H9 (cell line): ENCODE results near the gene CHD6. TPM values are rescaled to one million over a fixed set of nuclear protein-coding genes. Genes with fewer than 3 reads are reported as not detected.

Experiments
- DNase-seq: peaks from one replicate; pipeline ENCODE4 v3.0.0-alpha.2; 2017
- H2AFZ ChIP-seq: one replicate; pipeline ENCODE4 v1.6.1; 2013; ENCODE audit warnings: mild to moderate bottlenecking, low read length, control low read depth, moderate library complexity
- H2AK5ac ChIP-seq: 2 replicates; pipeline ENCODE4 v1.6.1; 2013; ENCODE audit warnings: low read length, control low read depth, mixed read lengths; ENCODE audit not compliant: insufficient read length
- H2BK120ac ChIP-seq: one replicate; pipeline ENCODE4 v1.6.1; 2013; ENCODE audit warnings: low read depth, mild to moderate bottlenecking, low read length, control low read depth, inconsistent platforms; ENCODE audit not compliant: poor library complexity, severe bottlenecking
- H2BK12ac ChIP-seq: 2 replicates; pipeline ENCODE4 v1.6.1; 2013; ENCODE audit warnings: low read length, control low read depth, mixed read lengths, low read depth; ENCODE audit not compliant: insufficient read length
- H2BK15ac ChIP-seq: 2 replicates; pipeline ENCODE4 v1.6.1; 2013; ENCODE audit warnings: low read depth, low read length, control low read depth
- H2BK20ac ChIP-seq: one replicate; pipeline ENCODE4 v1.6.1; 2013; ENCODE audit warnings: low read depth, mild to moderate bottlenecking, low read length, control low read depth, inconsistent platforms; ENCODE audit not compliant: poor library complexity, severe bottlenecking
- H2BK5ac ChIP-seq: 2 replicates; pipeline ENCODE4 v1.6.1; 2013; ENCODE audit warnings: low read length, control low read depth, mixed read lengths; ENCODE audit not compliant: insufficient read length
- H3K14ac ChIP-seq: 2 replicates; pipeline ENCODE4 v1.6.1; 2013; ENCODE audit warnings: low read length, control low read depth; ENCODE audit not compliant: insufficient read depth
- H3K18ac ChIP-seq: 2 replicates; pipeline ENCODE4 v1.6.1; 2013; ENCODE audit warnings: low read depth, mild to moderate bottlenecking, mixed read lengths, low read length, control low read depth; ENCODE audit not compliant: insufficient read length
- H3K23ac ChIP-seq: 2 replicates; pipeline ENCODE4 v1.6.1; 2013; ENCODE audit warnings: low read length, control low read depth, mixed read lengths, low read depth; ENCODE audit not compliant: insufficient read length
- H3K23me2 ChIP-seq: 2 replicates; pipeline ENCODE4 v1.6.1; 2013; ENCODE audit warnings: low read depth, mild to moderate bottlenecking, mixed read lengths, low read length, control low read depth; ENCODE audit not compliant: insufficient read length, poor library complexity, severe bottlenecking
- H3K27ac ChIP-seq: 2 replicates; pipeline ENCODE4 v1.5.1; 2013; ENCODE audit warnings: low read length, control low read depth, mixed read lengths, low read depth; ENCODE audit not compliant: insufficient read length
- H3K27me3 ChIP-seq: 2 replicates; pipeline ENCODE4 v1.6.1; 2013; ENCODE audit warnings: low read length, control low read depth, inconsistent platforms; ENCODE audit not compliant: insufficient read depth
- H3K4ac ChIP-seq: 2 replicates; pipeline ENCODE4 v1.6.1; 2013; ENCODE audit warnings: low read depth, mild to moderate bottlenecking, control low read depth, inconsistent platforms, low read length, moderate library complexity
- H3K4me1 ChIP-seq: 2 replicates; pipeline ENCODE4 v1.6.1; 2013; ENCODE audit warnings: low read length, control low read depth, inconsistent platforms; ENCODE audit not compliant: insufficient read depth
- H3K4me2 ChIP-seq: 2 replicates; pipeline ENCODE4 v1.6.1; 2013; ENCODE audit warnings: low read length, control low read depth, mixed read lengths; ENCODE audit not compliant: insufficient read length, insufficient read depth
- H3K56ac ChIP-seq: 2 replicates; pipeline ENCODE4 v1.6.1; 2013; ENCODE audit warnings: low read depth, mild to moderate bottlenecking, mixed read lengths, low read length, control low read depth; ENCODE audit not compliant: insufficient read length
- H3K79me1 ChIP-seq: 2 replicates; pipeline ENCODE4 v1.6.1; 2013; ENCODE audit warnings: low read depth, mild to moderate bottlenecking, moderate library complexity, low read length, control low read depth, inconsistent platforms; ENCODE audit not compliant: insufficient read depth, poor library complexity, severe bottlenecking
- H3K79me2 ChIP-seq: 2 replicates; pipeline ENCODE4 v1.6.1; 2013; ENCODE audit warnings: low read length, control low read depth, inconsistent platforms; ENCODE audit not compliant: insufficient read depth
- H3K9ac ChIP-seq: 2 replicates; pipeline ENCODE4 v1.6.1; 2013; ENCODE audit warnings: low read length, control low read depth, mixed read lengths; ENCODE audit not compliant: insufficient read length; ENCODE audit errors: extremely low read depth
- H3K9me3 ChIP-seq: one replicate; pipeline ENCODE4 v1.6.1; 2013; ENCODE audit warnings: low read depth, low read length, inconsistent platforms; ENCODE audit not compliant: control insufficient read depth
- H3T11ph ChIP-seq: one replicate; pipeline ENCODE4 v1.6.1; 2013; ENCODE audit warnings: mild to moderate bottlenecking, low read length, control low read depth, inconsistent platforms
- H4K20me1 ChIP-seq: one replicate; pipeline ENCODE4 v1.6.1; 2013; ENCODE audit not compliant: control insufficient read depth, insufficient read length, insufficient read depth
- H4K5ac ChIP-seq: 2 replicates; pipeline ENCODE4 v1.6.1; 2013; ENCODE audit warnings: low read depth, mild to moderate bottlenecking, mixed read lengths, low read length, control low read depth; ENCODE audit not compliant: insufficient read length
- H4K8ac ChIP-seq: replicated peaks from 2 replicates; pipeline ENCODE4 v1.6.1; 2013; ENCODE audit warnings: low read length, control low read depth, mixed read lengths, low read depth; ENCODE audit not compliant: insufficient read length
- H4K91ac ChIP-seq: 2 replicates; pipeline ENCODE4 v1.6.1; 2013; ENCODE audit warnings: low read depth, mild to moderate bottlenecking, moderate library complexity, mixed read lengths, low read length, control low read depth; ENCODE audit not compliant: insufficient read length
- H3K27ac Mint-ChIP-seq, 3 experiments: 2 replicates in 2 of 3; 3 replicates in 1 of 3; pipeline ENCODE4 v1.8.0; 2020 to 2021; ENCODE audit warnings: mixed read lengths in 3 of 3, mild to moderate bottlenecking in 1 of 3, moderate library complexity in 1 of 3
- H3K27me3 Mint-ChIP-seq: 2 replicates; pipeline ENCODE4 v1.8.0; 2021; ENCODE audit warnings: low read depth, mild to moderate bottlenecking, moderate library complexity, mixed read lengths
- H3K36me3 Mint-ChIP-seq, 3 experiments: 2 replicates in 2 of 3; 3 replicates in 1 of 3; pipeline ENCODE4 v1.8.0; 2020 to 2021; ENCODE audit warnings: low read depth in 3 of 3, mixed read lengths in 3 of 3; ENCODE audit not compliant: insufficient read depth in 1 of 3
- H3K4me1 Mint-ChIP-seq, 2 experiments: 2 replicates each; pipeline ENCODE4 v1.8.0; 2020; ENCODE audit warnings: mixed read lengths in 2 of 2
- H3K4me3 Mint-ChIP-seq, 2 experiments: 2 replicates in 1 of 2; 3 replicates in 1 of 2; pipeline ENCODE4 v1.8.0; 2020 to 2021; ENCODE audit warnings: mild to moderate bottlenecking in 2 of 2, mixed read lengths in 2 of 2, moderate library complexity in 1 of 2
- H3K9me3 Mint-ChIP-seq, 2 experiments: 2 replicates in 1 of 2; 3 replicates in 1 of 2; pipeline ENCODE4 v1.8.0; 2020; ENCODE audit warnings: mild to moderate bottlenecking in 2 of 2, mixed read lengths in 2 of 2, moderate library complexity in 1 of 2
- WGBS: extraction: QIAGEN DNeasy Blood & Tissue Kit; methylation state at CpG from one replicate; pipeline ENCODE4 v1.1.7; 2013; ENCODE audit warnings: missing lambda C conversion rate, low lambda C conversion rate, mixed read lengths; ENCODE audit not compliant: insufficient read length; ENCODE audit errors: extremely low coverage; 5-methylcytosine and 5-hydroxymethylcytosine counted together
- total RNA-seq: library from RNA; stranded (reverse); gene quantifications from 2 replicates; pipeline ENCODE4 v1.2.1, GENCODE V29; 2021
- TF ChIP-seq, protein P1 (sequence below): fragments of 200-600 bp; sonication (generic); conservative IDR thresholded peaks from 3 replicates; pipeline ENCODE4 v1.8.0; 2021; ENCODE audit warnings: antibody characterized with exemption, mild to moderate bottlenecking

CHD6 gene
- total RNA-seq, 1 experiment from 2014 or later: 51.5 TPM

DNA sequence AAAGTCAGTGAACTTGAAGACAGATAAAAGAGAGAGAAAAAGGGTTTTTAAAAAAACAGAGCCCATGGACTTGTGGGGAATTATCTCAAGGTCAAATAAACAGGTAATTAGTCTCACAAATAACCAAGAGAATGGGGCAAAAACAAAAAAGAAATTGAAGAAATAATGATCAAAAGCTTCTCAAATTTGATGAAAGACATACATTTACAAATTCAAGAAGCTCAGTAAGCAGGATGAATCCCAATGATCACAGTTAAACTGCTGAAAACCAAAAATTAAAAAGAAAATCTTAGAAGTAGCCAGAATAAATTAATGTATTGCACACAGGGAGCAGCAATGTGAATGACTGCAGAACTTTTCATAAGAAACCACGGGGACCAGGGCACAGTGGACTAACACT is 139.1 kb downstream of the CHD6 start:
- no peaks in the 10 kb centered on the region for H3K79me2 ChIP-seq
- TF ChIP-seq, protein P1, sequence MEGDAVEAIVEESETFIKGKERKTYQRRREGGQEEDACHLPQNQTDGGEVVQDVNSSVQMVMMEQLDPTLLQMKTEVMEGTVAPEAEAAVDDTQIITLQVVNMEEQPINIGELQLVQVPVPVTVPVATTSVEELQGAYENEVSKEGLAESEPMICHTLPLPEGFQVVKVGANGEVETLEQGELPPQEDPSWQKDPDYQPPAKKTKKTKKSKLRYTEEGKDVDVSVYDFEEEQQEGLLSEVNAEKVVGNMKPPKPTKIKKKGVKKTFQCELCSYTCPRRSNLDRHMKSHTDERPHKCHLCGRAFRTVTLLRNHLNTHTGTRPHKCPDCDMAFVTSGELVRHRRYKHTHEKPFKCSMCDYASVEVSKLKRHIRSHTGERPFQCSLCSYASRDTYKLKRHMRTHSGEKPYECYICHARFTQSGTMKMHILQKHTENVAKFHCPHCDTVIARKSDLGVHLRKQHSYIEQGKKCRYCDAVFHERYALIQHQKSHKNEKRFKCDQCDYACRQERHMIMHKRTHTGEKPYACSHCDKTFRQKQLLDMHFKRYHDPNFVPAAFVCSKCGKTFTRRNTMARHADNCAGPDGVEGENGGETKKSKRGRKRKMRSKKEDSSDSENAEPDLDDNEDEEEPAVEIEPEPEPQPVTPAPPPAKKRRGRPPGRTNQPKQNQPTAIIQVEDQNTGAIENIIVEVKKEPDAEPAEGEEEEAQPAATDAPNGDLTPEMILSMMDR: no peak
- WGBS: no CpG with 5 or more reads among the region's 1 CpG
- no peak overlapping the region for H3K4me2 ChIP-seq
- no peak overlapping the region for H4K8ac ChIP-seq
- H3K9me3 ChIP-seq: no peaks in the 10 kb centered on the region
- H2BK12ac ChIP-seq: no peak overlapping the region
- H4K91ac ChIP-seq: no peak overlapping the region
- Mint-ChIP-seq H3K27me3 (no peaks in the 10 kb centered on the region; the same call in 1 of the 2 replicates), H3K36me3 (peaks cover 7 to 38% (median 31%) of the 10 kb centered on the region in 3 experiments), H3K27ac (peak overlapping the region in 2 of 3 experiments; percentile 31 to 34; a peak in 2 of 7 replicates), H3K4me1 (no peaks in the 10 kb centered on the region), H3K9me3 (no peaks in the 10 kb centered on the region), H3K4me3 (no peak overlapping the region)
- H4K20me1 ChIP-seq: no peaks in the 10 kb centered on the region
- H3K79me1 ChIP-seq: peaks cover 2% of the 10 kb centered on the region
- H4K5ac ChIP-seq: no peak overlapping the region
- no peak overlapping the region for H2BK15ac ChIP-seq
- H3K4ac ChIP-seq: no peak overlapping the region
- no peak overlapping the region for H3K14ac ChIP-seq
- H2AFZ ChIP-seq: no peak overlapping the region
- H3K9ac ChIP-seq: no peak overlapping the region
- DNase-seq: no peak
- no peaks in the 10 kb centered on the region for H3K27me3 ChIP-seq
- H3K18ac ChIP-seq: no peak overlapping the region
- H2AK5ac ChIP-seq: no peak overlapping the region
- no peak overlapping the region for H3K56ac ChIP-seq
- no peak overlapping the region for H3K23ac ChIP-seq
- no peak overlapping the region for H2BK20ac ChIP-seq
- H2BK120ac ChIP-seq: no peak overlapping the region
- H3K4me1 ChIP-seq: no peaks in the 10 kb centered on the region
- no peaks in the 10 kb centered on the region for H3K23me2 ChIP-seq
- no peak overlapping the region for H2BK5ac ChIP-seq
- H3T11ph ChIP-seq: no peak overlapping the region
- no peak overlapping the region for H3K27ac ChIP-seq
